ENCODE data around the gene DMRTC1B.
"Not testable (repeated sequence)": the region's sequence is repeated elsewhere in the genome, so short reads cannot be mapped to it uniquely, and the experiment has no call there.

The DMRTC1B gene

DNA sequence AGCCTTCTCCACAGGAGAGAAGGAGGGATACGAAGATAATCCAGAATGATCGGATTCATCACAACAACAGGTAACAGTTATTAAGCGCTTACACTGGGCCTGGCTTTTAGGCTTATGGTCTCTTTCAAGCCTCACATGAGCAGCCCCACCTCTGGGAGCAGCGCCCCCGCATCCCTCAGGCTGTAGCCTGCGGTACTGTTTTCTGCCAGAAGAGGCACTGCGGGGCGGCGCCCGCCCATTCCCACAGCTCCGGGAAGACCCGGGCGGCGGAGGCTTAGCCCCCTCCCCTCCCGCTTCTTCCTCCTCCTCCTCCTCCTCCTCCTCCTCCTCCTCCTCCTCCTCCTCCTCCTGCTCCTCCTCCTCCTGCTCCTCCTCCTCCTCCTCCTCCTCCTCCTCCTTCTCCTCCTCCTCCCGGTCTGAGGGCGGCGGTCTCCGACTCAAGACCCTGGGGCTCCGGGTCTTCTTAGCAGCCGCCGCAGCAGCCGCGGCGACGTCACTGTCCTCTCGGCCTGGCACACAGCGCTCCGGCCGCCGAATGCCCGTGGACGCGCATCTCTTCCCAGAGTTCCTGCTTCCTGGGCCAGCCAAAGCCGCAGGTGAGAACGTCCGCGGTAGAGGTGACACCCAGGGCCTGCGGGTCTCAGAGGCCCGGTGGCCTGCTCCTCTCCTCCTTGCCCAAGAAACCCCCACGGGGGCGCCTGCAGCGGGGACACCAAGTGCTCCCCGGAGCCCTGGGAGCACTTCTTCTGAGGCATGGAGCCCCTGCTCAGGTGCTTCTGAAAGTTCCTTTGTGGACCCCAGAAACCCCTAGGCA is at the start of gene DMRTC1B:
Gene DMRTC1B (plus strand): TSS at position 238 of the 814 bp plus-strand sequence. CDS start 68,246 bp downstream, outside the sequence.
- not testable (repeated sequence) for H3K9me3 ChIP-seq (ENCODE audit: low read length); H3K36me3 ChIP-seq (ENCODE audit: insufficient read depth, low read length); H3K4me3 ChIP-seq (ENCODE audit: low read length); H3K4me1 ChIP-seq (ENCODE audit: insufficient read depth, low read length); H3K27me3 ChIP-seq (ENCODE audit: insufficient read depth, low read length); H2AFZ ChIP-seq (ENCODE audit: low read depth, low read length)

GRCh38 chrX:72727846-72728245 is 48.8 kb upstream of the DMRTC1B start:
- H3K4me3 ChIP-seq (ENCODE audit: low read length), result no peak overlapping the region
- H3K36me3 ChIP-seq (ENCODE audit: insufficient read depth, low read length), result no peaks in the 10 kb centered on the region
- H2AFZ ChIP-seq (ENCODE audit: low read depth, low read length), result no peak overlapping the region
- H3K4me1 ChIP-seq (ENCODE audit: insufficient read depth, low read length), result no peaks in the 10 kb centered on the region
- H3K27me3 ChIP-seq (ENCODE audit: insufficient read depth, low read length), result peaks cover 5% of the 10 kb centered on the region
- no peaks in the 10 kb centered on the region for H3K9me3 ChIP-seq (ENCODE audit: low read length)

DNA sequence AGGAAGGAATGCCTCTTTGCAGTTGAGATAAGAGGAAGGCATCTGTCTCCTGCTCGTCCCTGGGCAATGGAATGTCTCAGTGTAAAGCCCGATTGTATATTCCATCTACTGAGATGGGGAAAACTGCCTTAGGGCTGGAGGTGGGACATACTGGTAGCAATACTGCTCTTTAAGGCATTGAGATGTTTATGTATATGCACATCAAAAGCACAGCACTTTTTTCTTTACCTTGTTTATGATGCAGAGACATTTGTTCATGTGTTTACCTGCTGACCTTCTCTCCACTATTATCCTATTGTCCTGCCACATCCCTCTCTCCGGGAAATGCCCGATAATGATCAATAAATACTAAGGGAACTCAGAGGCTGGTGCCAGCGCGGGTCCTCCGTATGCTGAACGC is 43.1 kb upstream of the DMRTC1B start:
- not testable (repeated sequence) for H3K36me3 ChIP-seq (ENCODE audit: insufficient read depth, low read length); H2AFZ ChIP-seq (ENCODE audit: low read depth, low read length); H3K9me3 ChIP-seq (ENCODE audit: low read length); H3K27me3 ChIP-seq (ENCODE audit: insufficient read depth, low read length); H3K4me3 ChIP-seq (ENCODE audit: low read length); H3K4me1 ChIP-seq (ENCODE audit: insufficient read depth, low read length)

DNA sequence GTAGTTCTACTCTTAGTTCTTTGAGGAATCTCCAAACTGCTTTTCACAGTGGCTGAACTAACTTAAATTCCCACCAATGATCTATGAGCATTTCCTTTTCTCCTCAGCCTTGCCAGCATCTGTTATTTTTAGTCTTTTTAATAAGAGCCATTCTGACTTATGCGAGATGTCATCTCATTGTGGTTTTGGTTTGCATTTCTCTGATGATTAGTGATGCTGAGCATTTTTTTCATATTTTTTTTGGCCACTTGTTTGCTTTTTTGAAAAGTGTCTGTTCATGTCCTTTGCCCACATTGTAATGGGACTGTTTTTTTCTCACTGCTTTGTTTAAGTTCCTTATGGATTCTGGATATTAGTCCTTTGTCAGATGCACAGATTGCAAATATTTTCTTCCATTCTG is 41.1 kb upstream of the DMRTC1B start:
- Histone ChIP-seq H3K36me3 (ENCODE audit: insufficient read depth, low read length) (no peaks in the 10 kb centered on the region), H3K4me1 (ENCODE audit: insufficient read depth, low read length) (no peaks in the 10 kb centered on the region), H2AFZ (ENCODE audit: low read depth, low read length) (no peak overlapping the region), H3K9me3 (ENCODE audit: low read length) (peaks cover 2% of the 10 kb centered on the region), H3K27me3 (ENCODE audit: insufficient read depth, low read length) (peaks cover 3% of the 10 kb centered on the region), H3K4me3 (ENCODE audit: low read length) (no peak overlapping the region)

DNA sequence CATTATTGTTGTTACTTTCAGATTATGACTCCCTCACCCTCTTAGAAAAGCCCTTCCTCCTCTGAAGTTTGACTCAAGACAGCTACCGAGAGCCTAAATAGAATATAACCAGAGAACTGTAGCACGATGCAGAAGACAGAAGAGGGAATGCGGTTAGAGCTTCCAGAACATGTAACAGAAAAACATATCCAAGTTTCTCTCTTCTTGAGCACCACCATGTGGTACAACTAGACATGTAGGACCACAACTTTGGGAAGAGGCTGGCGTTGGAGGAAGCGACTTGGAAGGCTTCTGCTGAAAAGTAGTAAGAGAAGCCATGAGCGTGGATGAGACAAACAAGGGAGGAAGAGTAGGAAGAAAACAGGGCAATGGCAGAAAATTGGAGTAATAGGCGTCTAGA is 31.1 kb upstream of the DMRTC1B start:
- not testable (repeated sequence) for H3K36me3 ChIP-seq (ENCODE audit: insufficient read depth, low read length); H3K9me3 ChIP-seq (ENCODE audit: low read length); H2AFZ ChIP-seq (ENCODE audit: low read depth, low read length); H3K27me3 ChIP-seq (ENCODE audit: insufficient read depth, low read length); H3K4me1 ChIP-seq (ENCODE audit: insufficient read depth, low read length); H3K4me3 ChIP-seq (ENCODE audit: low read length)

DNA sequence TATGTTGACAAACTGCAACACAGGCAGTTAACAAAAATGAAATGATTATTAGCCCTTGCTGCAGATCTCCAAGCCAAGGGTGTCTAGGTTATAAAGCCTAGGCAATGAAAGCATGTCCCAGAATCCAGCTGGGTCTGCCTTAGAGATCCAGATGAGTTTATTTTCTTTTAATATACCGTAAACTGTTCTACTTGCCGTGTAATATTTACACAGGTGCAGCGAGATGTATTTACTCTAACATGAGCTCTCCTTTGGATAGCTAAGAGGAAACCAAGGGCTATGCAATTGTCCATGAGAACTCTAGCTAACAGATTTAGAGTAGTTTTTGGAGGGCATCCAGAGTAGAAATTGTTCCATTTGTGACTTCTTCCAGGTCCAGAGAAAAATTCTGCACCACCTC is 28.1 kb upstream of the DMRTC1B start:
- H3K4me1 ChIP-seq (ENCODE audit: insufficient read depth, low read length); H3K27me3 ChIP-seq (ENCODE audit: insufficient read depth, low read length); H3K4me3 ChIP-seq (ENCODE audit: low read length); H2AFZ ChIP-seq (ENCODE audit: low read depth, low read length); H3K9me3 ChIP-seq (ENCODE audit: low read length); H3K36me3 ChIP-seq (ENCODE audit: insufficient read depth, low read length): not testable (repeated sequence)

- H3K36me3 ChIP-seq (ENCODE audit: insufficient read depth, low read length); H3K4me3 ChIP-seq (ENCODE audit: low read length); H3K9me3 ChIP-seq (ENCODE audit: low read length); H3K27me3 ChIP-seq (ENCODE audit: insufficient read depth, low read length); H3K4me1 ChIP-seq (ENCODE audit: insufficient read depth, low read length); H2AFZ ChIP-seq (ENCODE audit: low read depth, low read length): not testable (repeated sequence)
Measured at GRCh38 chrX:72760454-72760853, 16.2 kb upstream of the DMRTC1B start.

DNA sequence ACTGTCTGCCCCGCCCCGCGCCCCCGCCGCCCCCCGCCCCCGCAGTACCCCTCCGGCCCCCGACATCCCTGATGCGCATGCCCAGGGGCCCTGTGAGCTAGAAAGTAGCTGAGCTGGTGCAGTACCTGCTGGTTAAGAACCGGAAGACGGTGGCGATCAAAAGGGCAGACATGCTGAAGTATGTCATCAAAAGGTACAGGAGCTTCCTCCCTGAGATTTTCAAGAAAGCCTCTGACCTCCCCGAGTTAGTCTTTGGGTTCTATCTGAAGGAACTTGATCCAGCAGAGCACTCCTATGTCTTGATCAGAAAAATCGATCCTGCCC is 739 bp downstream of the DMRTC1B start:
- not testable (repeated sequence) for H3K36me3 ChIP-seq (ENCODE audit: insufficient read depth, low read length); H3K4me3 ChIP-seq (ENCODE audit: low read length); H3K4me1 ChIP-seq (ENCODE audit: insufficient read depth, low read length); H3K9me3 ChIP-seq (ENCODE audit: low read length); H2AFZ ChIP-seq (ENCODE audit: low read depth, low read length); H3K27me3 ChIP-seq (ENCODE audit: insufficient read depth, low read length)

- not testable (repeated sequence) for H3K9me3 ChIP-seq (ENCODE audit: low read length); H3K4me3 ChIP-seq (ENCODE audit: low read length); H2AFZ ChIP-seq (ENCODE audit: low read depth, low read length); H3K36me3 ChIP-seq (ENCODE audit: insufficient read depth, low read length); H3K27me3 ChIP-seq (ENCODE audit: insufficient read depth, low read length); H3K4me1 ChIP-seq (ENCODE audit: insufficient read depth, low read length)
Measured at GRCh38 chrX:72778146-72778545, 1.5 kb downstream of the DMRTC1B start.

GRCh38 chrX:72782560-72782959 is 5.9 kb downstream of the DMRTC1B start, which contains the start of gene FAM236B:
Gene FAM236B (minus strand): TSS chrX:72782660. CDS start chrX:72782560, 100 bp downstream.
- H3K4me1 ChIP-seq (ENCODE audit: insufficient read depth, low read length); H3K9me3 ChIP-seq (ENCODE audit: low read length); H2AFZ ChIP-seq (ENCODE audit: low read depth, low read length); H3K36me3 ChIP-seq (ENCODE audit: insufficient read depth, low read length); H3K4me3 ChIP-seq (ENCODE audit: low read length); H3K27me3 ChIP-seq (ENCODE audit: insufficient read depth, low read length): not testable (repeated sequence)

- not testable (repeated sequence) for H3K4me3 ChIP-seq (ENCODE audit: low read length); H3K4me1 ChIP-seq (ENCODE audit: insufficient read depth, low read length); H3K9me3 ChIP-seq (ENCODE audit: low read length); H2AFZ ChIP-seq (ENCODE audit: low read depth, low read length); H3K27me3 ChIP-seq (ENCODE audit: insufficient read depth, low read length); H3K36me3 ChIP-seq (ENCODE audit: insufficient read depth, low read length)
Measured at GRCh38 chrX:72783365-72783936, 6.8 kb downstream of the DMRTC1B start.

DNA sequence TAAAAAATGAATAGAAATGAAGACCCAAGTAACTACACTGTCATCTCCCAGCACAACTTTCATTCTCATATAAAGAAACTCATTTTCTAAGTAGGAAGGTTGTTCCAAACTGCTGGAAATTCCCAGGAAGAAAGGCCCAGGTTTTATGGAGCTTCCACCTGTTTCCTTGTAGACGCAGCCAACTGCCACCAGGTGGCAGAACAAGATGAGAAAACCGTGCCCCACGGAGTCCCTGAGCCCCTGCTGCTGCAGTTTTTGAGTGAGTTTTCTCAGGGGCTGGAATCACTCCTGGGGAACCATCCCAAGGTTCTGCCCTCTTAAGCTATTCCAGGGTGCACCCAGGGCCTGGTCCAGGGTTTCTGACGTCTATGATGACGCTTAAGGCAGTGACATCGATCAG is 7.3 kb downstream of the DMRTC1B start:
- not testable (repeated sequence) for H3K4me3 ChIP-seq (ENCODE audit: low read length); H3K27me3 ChIP-seq (ENCODE audit: insufficient read depth, low read length); H3K9me3 ChIP-seq (ENCODE audit: low read length); H2AFZ ChIP-seq (ENCODE audit: low read depth, low read length); H3K36me3 ChIP-seq (ENCODE audit: insufficient read depth, low read length); H3K4me1 ChIP-seq (ENCODE audit: insufficient read depth, low read length)

- H3K9me3 ChIP-seq (ENCODE audit: low read length); H3K4me3 ChIP-seq (ENCODE audit: low read length); H2AFZ ChIP-seq (ENCODE audit: low read depth, low read length); H3K4me1 ChIP-seq (ENCODE audit: insufficient read depth, low read length); H3K36me3 ChIP-seq (ENCODE audit: insufficient read depth, low read length); H3K27me3 ChIP-seq (ENCODE audit: insufficient read depth, low read length): not testable (repeated sequence)
Measured at GRCh38 chrX:72788142-72788541, 11.5 kb downstream of the DMRTC1B start.

GRCh38 chrX:72790390-72790789 is 13.7 kb downstream of the DMRTC1B start:
- not testable (repeated sequence) for H3K4me1 ChIP-seq (ENCODE audit: insufficient read depth, low read length); H3K9me3 ChIP-seq (ENCODE audit: low read length); H2AFZ ChIP-seq (ENCODE audit: low read depth, low read length); H3K4me3 ChIP-seq (ENCODE audit: low read length); H3K36me3 ChIP-seq (ENCODE audit: insufficient read depth, low read length); H3K27me3 ChIP-seq (ENCODE audit: insufficient read depth, low read length)

Data from neuron (in vitro differentiated cells).